Measurements from ENCODE around the gene YWHAB. TPM values are rescaled to one million over a fixed set of nuclear protein-coding genes. Genes with fewer than 3 reads are reported as not detected.

Gene YWHAB
- total and polyA plus RNA-seq, 2 of the 4 experiments (the other 2 are of a cell fraction): 78.0 to 102 TPM

DNA sequence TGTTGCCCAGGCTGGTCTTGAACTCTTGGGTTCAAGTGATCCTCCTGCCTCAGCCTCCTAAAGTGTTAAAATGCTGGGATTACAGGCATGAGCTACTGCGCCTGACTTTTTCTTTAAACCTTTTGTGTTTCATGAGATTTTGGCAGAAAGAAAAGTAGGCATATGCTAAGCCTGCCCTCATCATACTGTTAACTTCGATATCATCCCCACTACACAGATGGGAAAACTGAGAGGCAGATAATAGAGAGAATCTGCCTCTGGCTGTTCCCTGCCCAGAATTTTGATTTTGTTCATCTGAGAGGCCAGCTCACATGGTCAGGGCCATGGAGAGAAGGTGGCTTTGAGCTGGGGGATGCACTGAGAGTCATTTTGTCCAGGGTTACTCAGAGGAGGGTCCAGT lies 31.9 kb downstream of the YWHAB start:
- no peak overlapping the region for H2BK120ac ChIP-seq (ENCODE audit: low read depth, low read length)
- no peak overlapping the region for H3K14ac ChIP-seq (replicated peaks; ENCODE audit: low read depth, low read length)
- TF ChIP-seq RAD21 (IDR thresholded peaks at IDR 0.05; ENCODE audit: low read length) (no peak), CEBPB (IDR thresholded peaks at IDR 0.05; ENCODE audit: low read depth, low read length) (no peak), CHD1 (IDR thresholded peaks at IDR 0.05; ENCODE audit: low read depth, low read length) (no peak), POLR2A (IDR thresholded peaks at IDR 0.05; ENCODE audit: low read depth, low read length) (no peak), SMC3 (IDR thresholded peaks at IDR 0.05; ENCODE audit: low read depth, low read length) (no peak), BHLHE40 (IDR thresholded peaks at IDR 0.05; ENCODE audit: low read depth, low read length) (no peak)
- TF ChIP-seq, protein P1, sequence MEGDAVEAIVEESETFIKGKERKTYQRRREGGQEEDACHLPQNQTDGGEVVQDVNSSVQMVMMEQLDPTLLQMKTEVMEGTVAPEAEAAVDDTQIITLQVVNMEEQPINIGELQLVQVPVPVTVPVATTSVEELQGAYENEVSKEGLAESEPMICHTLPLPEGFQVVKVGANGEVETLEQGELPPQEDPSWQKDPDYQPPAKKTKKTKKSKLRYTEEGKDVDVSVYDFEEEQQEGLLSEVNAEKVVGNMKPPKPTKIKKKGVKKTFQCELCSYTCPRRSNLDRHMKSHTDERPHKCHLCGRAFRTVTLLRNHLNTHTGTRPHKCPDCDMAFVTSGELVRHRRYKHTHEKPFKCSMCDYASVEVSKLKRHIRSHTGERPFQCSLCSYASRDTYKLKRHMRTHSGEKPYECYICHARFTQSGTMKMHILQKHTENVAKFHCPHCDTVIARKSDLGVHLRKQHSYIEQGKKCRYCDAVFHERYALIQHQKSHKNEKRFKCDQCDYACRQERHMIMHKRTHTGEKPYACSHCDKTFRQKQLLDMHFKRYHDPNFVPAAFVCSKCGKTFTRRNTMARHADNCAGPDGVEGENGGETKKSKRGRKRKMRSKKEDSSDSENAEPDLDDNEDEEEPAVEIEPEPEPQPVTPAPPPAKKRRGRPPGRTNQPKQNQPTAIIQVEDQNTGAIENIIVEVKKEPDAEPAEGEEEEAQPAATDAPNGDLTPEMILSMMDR (conservative IDR thresholded peaks at IDR 0.05; ENCODE audit: low read depth, low read length): no peak
- TF ChIP-seq, protein P2, sequence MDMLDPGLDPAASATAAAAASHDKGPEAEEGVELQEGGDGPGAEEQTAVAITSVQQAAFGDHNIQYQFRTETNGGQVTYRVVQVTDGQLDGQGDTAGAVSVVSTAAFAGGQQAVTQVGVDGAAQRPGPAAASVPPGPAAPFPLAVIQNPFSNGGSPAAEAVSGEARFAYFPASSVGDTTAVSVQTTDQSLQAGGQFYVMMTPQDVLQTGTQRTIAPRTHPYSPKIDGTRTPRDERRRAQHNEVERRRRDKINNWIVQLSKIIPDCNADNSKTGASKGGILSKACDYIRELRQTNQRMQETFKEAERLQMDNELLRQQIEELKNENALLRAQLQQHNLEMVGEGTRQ (IDR thresholded peaks at IDR 0.05; ENCODE audit: low read depth, low read length): no peak
- TF ChIP-seq, protein P3, sequence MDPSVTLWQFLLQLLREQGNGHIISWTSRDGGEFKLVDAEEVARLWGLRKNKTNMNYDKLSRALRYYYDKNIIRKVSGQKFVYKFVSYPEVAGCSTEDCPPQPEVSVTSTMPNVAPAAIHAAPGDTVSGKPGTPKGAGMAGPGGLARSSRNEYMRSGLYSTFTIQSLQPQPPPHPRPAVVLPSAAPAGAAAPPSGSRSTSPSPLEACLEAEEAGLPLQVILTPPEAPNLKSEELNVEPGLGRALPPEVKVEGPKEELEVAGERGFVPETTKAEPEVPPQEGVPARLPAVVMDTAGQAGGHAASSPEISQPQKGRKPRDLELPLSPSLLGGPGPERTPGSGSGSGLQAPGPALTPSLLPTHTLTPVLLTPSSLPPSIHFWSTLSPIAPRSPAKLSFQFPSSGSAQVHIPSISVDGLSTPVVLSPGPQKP (IDR thresholded peaks at IDR 0.05; ENCODE audit: borderline replicate concordance, low read depth, low read length): no peak
- dilution Hi-C loops (cut with HindIII; ENCODE audit: low sequenced_read_pairs, unreplicated experiment): no loop called here
- no peak overlapping the region for H3K4me2 ChIP-seq (ENCODE audit: low read depth, low read length)
- BruUV-seq (replicated peaks): no TSS peak
- no peaks in the 10 kb centered on the region; a peak in 1 of 4 replicates for H3K79me1 ChIP-seq (ENCODE audit: low read depth in 1 of 2, low read length in 2 of 2)
- no peak overlapping the region for H3K56ac ChIP-seq (ENCODE audit: extremely low read depth, insufficient read depth, low read length)
- H3K4me3 ChIP-seq (ENCODE audit: insufficient read depth, low read depth, low read length): no peak overlapping the region
- H2AK9ac ChIP-seq (replicated peaks; ENCODE audit: low read depth, low read length, poor library complexity): no peak overlapping the region
- no peak overlapping the region for H2AFZ ChIP-seq (replicated peaks; ENCODE audit: low read length, poor library complexity)
- H3K18ac ChIP-seq (ENCODE audit: low read depth, low read length): no peak overlapping the region
- no peak overlapping the region for H2BK5ac ChIP-seq (ENCODE audit: low read depth, low read length, poor library complexity, severe bottlenecking)
- no peak overlapping the region for H4K91ac ChIP-seq (ENCODE audit: insufficient read depth, low read depth, low read length)
- no peaks in the 10 kb centered on the region for H4K20me1 ChIP-seq (ENCODE audit: insufficient read depth, low read length)
- no peak overlapping the region for H3K4ac ChIP-seq (ENCODE audit: low read depth, low read length)
- POLR2A ChIA-PET (ENCODE audit: unreplicated experiment): interaction anchor here (0.6 kb wide), 1 partner anchor 9 kb away, joined by 8 read pairs; no protein-coding TSS in a partner anchor
- ATAC-seq (ENCODE audit: low read depth): no peak
- in situ Hi-C loops (cut with MboI; ENCODE audit: low sequenced_read_pairs): no loop called here
- H3K27ac ChIP-seq (ENCODE audit: insufficient read depth, low read length): no peak overlapping the region
- H3K36me3 ChIP-seq (ENCODE audit: control insufficient read depth, insufficient read depth, low read length): peaks cover 32% of the 10 kb centered on the region
- intact Hi-C loops (cut with micrococcal nuclease): no loop called here
- no CpG with 5 or more reads among the region's 2 CpGs for WGBS, 2 experiments (ENCODE audit: extremely low coverage in 2 of 2, insufficient read length in 1 of 2)
- peaks cover 7% of the 10 kb centered on the region; the same call in 1 of the 2 replicates for H3K9me1 ChIP-seq (ENCODE audit: insufficient read depth, low read length)
- no peak overlapping the region for H3K23ac ChIP-seq (ENCODE audit: low read depth, low read length)
- no peak overlapping the region for H2AK5ac ChIP-seq (ENCODE audit: low read depth, low read length)
- DNase-seq: no peak
- H3K27me3 ChIP-seq (ENCODE audit: control insufficient read depth, insufficient read depth, low read length): no peaks in the 10 kb centered on the region
- H4K8ac ChIP-seq (ENCODE audit: low read depth in 2 of 2, low read length in 2 of 2): no peak overlapping the region
- no peak overlapping the region for H2BK15ac ChIP-seq (ENCODE audit: low read depth, low read length)
- H3K9ac ChIP-seq (ENCODE audit: low read depth, low read length): no peak overlapping the region
- CTCF ChIA-PET: no interaction called here
- H3K9me3 ChIP-seq (ENCODE audit: control insufficient read depth, insufficient read depth, low read length): no peaks in the 10 kb centered on the region
- H4K5ac ChIP-seq (ENCODE audit: low read depth, low read length): no peak overlapping the region
- H3K4me1 ChIP-seq (ENCODE audit: control insufficient read depth, insufficient read depth, low read length): no peaks in the 10 kb centered on the region
- H2BK20ac ChIP-seq (ENCODE audit: low read depth, low read length): no peak overlapping the region

Data from IMR-90 (cell line).